GM18511 (cell line): ENCODE results near the gene CEACAM1.
"Not testable (repeated sequence)": the region's sequence is repeated elsewhere in the genome, so short reads cannot be mapped to it uniquely, and the experiment has no call there.

Source experiments
- ATAC-seq: cut with Tn5 transposase; IDR thresholded peaks from one replicate; pipeline ENCODE4 v1.9.1; 2021; ENCODE audit warnings: mild to moderate bottlenecking, moderate library complexity; ENCODE audit not compliant: unreplicated experiment

Gene CEACAM1

DNA sequence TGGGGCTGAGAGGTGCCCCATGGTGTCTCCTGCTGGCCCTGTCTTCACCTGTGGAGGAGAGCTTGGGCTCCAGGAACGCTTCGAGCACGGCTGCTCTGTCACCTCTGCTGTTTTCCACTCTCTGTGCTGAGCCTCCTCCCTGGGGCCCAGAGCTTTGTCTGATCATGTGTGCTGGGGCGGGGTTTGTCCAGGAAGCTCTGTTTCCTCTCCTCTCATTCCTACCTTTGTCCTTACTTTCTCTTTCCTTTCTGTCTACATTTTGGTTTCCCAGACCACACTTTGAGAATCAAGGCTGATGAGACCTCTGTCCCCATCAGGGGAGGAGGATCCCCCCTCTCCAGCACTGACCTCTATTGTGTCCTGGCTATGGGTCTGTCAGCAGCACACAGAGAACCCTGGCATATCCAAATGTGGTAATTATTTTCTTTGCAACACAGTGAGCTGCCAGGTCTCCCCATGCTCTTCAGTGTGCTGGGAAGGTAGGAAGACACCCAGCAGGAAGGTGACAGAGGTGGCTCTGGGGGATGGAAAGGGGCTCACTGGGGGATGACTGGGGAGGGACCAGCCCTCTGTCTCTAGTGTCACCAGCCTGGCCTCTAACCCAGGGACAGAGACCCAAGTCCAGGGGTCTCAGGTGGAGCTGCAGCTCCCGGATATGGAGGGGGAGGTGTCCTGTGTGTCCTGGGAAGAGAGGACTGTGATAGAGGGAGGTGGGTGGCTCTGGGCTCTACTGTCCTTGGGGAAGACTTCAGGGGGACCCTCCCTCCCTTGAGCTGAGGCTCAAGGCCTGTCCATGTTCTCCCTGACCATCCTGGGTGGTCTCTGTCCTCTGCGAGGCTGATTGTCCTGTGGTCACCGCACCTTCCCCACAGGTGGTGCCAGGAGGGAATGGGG, at the start of gene CEACAM1:
TSS of gene CEACAM1 (minus strand) at position 128 of the 894 bp plus-strand sequence. CDS start at position 21, 107 bp downstream.
- no peak for ATAC-seq

- no peak for ATAC-seq
Observed at GRCh38 chr19:42577016-42577415, 48.7 kb upstream of the CEACAM1 start.

DNA sequence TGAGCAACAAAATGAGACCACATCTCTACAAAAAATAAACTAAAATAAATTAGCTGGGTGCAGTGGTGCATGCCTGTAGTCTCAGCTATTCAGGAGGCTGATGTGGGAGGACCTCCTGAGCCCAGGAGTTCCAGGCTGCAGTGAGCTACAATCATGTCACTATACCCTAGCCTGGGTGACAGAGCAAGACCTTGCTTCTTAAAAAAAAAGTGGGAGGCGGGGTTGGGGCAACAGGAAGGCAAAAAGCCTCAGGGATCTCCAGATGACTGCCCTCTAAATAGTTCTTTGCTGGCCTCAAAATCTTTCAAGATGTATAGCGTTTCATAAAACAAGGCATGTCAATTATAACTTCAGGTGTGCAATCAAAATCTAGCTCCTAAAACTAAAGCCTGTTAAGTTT, 48.0 kb upstream of the CEACAM1 start:
- no peak for ATAC-seq

DNA sequence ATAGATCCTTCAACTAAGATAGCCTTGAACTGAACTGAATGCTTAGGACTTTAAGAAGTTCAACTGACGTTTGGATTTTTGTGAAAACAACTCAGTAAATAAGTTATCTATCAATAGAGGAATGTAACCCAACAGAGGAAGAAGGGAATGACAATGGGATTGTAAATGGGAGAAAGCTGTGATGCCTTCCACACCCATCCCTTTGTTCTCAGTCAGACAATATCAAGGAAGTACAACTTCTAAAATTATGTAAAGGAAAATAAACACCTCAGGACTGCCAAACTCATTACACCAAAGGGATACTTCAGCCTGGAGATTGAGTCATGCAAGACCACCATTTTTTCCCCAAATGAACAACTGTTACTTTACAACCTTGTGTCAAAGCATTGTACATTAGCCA, 45.4 kb upstream of the CEACAM1 start:
- ATAC-seq = no peak

DNA sequence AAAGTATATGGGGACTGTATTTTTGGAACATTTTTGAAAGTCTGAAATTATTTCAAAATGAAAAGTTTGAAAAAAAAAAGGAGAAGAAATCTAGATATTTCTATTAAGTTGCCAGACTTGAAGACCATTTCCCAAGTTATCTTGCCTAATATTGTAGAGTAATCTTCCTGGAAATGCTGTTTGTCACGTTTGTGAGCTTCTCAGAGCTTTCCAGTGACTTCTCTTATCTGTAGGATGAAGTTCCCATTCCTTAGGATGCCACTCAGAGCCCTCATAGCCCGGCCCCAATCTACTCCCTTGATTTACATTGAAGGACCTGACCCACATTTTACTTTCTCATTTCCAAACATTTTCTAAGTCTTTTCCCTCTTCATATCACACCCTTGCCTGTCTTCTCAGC, 42.8 kb upstream of the CEACAM1 start:
- ATAC-seq = no peak

- no peak for ATAC-seq
Observed at GRCh38 chr19:42569193-42569592, 40.9 kb upstream of the CEACAM1 start.

GRCh38 chr19:42568006-42568405, 39.7 kb upstream of the CEACAM1 start:
- ATAC-seq = no peak

DNA sequence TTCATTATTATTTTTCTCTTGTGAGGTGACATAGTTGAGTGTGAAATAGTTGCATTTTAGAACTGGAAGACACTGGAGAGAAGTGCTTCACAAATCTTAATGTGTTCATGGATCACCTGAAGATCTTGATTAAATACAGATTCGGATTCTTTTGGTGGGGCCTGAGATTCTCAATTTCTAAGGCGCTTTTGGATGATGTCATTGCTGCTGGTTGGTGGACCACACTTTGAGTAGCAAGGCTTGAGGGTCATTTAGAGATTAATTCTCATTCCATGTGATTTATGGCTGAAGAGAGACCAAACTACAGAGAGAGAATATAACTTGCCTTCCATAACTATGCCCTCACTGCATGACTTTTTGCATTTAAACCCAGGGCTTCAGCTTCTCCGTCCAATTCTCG, 39.3 kb upstream of the CEACAM1 start:
- no peak for ATAC-seq

DNA sequence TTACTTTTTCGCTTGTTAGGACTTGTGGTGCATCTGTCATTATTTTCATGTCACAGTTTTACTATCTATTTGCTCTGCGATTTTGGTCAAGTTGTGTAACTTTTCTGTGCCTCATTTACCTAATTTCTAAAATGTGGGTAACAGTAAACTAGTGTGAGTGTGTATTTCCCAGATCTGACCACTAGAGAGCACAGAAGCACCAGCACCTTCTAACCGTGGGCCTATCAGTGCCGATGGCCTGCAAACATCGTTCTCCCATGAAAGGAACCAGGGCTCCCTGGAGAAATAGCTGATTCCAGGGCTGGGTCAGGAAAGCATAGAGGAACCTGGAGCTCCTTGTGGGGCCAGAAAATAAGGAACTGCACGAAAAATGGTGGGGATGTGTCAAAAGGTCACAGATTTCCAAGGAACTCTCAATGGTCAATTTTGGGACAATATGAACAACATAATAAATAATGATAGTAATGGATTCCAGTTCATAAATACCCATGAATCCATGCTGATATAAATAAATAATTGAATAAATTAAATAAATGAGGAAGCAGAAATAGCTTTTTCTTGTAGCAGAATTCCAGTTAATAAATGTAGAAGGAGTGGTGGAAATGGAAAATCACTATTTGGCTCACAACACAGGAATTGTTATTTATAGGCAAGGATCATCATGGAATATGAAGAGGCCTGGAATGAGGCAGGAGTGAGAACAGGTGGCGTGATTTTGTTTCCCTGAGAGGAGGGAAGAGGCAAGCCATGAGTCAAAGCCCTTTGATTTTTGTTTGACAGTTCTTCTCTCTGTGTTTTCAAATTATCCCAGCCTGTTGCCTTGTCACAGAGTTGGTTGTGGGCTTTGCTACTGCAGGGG, 35.3 kb upstream of the CEACAM1 start:
- ATAC-seq = peak; percentile 59

GRCh38 chr19:42561512-42561911, 33.2 kb upstream of the CEACAM1 start:
- no peak for ATAC-seq

GRCh38 chr19:42560731-42561130, 32.5 kb upstream of the CEACAM1 start:
- ATAC-seq = no peak

DNA sequence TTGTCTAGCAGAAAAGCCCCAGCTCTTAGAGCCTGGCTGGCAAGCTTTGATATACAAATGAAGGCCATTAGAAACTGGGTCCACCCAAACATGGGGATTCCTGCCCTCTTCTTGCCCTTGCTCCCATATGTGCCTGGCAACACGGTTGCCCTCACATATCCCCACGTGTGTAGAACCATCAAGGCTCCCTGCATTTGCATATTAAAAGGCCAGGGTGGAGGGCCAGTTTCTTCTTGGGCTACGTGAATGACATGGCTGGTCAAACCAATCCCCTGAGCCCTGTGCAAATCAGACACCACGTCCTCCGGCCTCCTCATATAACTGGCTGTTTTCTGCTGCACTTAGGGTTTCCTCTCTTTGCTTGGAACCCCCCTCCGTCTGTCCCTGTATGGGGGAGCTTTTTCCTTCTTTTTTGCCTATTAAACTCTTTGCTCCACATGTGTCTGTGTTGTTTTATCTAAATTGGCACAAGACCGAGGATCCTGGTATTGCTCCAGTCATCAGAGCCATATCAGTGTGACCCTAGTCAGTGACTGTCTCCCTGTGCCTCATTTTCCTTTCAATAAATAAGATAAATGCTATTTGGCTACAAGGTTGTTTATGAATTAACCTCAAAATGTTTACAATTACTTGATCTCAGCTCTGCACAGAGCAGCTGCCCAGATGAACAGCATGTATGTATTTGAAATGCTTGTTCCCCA, 30.3 kb upstream of the CEACAM1 start:
- no peak for ATAC-seq

DNA sequence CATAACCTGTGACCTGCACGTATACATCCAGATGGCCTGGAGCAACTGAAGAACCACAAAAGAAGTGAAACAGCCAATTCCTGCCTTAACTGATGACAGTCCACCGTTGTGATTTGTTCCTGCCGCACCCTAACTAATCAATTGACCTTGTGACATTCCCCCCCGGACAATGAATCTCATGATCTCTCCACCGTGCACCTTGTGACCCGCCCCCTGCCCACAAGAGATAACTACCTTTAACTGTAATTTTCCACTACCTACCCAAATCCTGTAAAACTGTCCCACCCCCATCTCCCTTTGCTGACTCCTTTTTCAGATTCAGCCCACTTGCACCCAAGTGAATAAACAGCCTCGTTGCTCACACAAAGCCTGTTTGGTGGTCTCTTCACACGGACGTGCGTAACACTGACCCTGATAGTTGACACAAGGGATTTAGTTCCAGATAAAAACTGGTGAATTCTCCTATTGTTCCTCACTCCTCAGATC, 29.1 kb upstream of the CEACAM1 start:
- not testable (repeated sequence) for ATAC-seq

DNA sequence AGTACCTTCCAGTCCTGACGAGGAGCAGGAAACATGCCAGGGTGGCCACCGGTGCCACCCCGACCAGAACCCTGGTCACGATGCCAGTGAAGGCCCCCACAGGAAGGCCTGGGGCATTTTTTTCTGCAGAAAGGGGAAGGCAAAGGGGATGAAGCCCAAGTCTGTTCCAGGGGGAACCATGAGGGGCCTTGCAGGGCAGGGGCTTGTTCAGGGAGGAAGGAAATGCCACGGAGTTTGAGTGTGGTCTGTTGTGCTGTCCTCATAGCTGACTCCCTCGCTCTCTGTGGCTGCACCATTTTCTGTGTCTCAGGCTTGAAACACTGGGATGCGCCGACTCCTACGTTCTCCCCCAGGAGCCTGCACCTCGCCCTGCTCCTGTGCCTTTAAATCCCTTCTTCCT, 27.5 kb upstream of the CEACAM1 start:
- no peak for ATAC-seq

DNA sequence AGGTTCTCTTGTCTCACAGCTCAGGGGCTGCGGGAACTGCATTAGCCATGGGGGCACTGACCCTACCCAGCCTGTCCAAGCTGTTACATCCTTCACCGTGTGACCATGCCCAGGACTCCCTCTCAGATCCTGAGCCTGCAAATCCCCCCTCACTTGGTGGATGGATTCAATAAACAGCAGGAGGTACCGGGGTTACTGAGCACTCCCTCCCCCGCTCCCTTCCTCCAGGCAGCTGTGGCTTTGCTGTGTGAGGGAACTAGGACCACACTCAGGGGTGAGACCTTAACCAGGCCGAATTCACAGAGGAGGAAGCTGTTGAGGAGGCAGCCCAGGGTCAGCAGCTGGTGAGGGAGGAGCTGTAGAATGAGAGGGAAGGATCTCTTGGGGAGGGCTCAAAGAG, 27.0 kb upstream of the CEACAM1 start:
- no peak for ATAC-seq

GRCh38 chr19:42554046-42554575, 25.8 kb upstream of the CEACAM1 start:
- ATAC-seq = no peak

- ATAC-seq = no peak
Observed at GRCh38 chr19:42553292-42554045, 25.2 kb upstream of the CEACAM1 start.

DNA sequence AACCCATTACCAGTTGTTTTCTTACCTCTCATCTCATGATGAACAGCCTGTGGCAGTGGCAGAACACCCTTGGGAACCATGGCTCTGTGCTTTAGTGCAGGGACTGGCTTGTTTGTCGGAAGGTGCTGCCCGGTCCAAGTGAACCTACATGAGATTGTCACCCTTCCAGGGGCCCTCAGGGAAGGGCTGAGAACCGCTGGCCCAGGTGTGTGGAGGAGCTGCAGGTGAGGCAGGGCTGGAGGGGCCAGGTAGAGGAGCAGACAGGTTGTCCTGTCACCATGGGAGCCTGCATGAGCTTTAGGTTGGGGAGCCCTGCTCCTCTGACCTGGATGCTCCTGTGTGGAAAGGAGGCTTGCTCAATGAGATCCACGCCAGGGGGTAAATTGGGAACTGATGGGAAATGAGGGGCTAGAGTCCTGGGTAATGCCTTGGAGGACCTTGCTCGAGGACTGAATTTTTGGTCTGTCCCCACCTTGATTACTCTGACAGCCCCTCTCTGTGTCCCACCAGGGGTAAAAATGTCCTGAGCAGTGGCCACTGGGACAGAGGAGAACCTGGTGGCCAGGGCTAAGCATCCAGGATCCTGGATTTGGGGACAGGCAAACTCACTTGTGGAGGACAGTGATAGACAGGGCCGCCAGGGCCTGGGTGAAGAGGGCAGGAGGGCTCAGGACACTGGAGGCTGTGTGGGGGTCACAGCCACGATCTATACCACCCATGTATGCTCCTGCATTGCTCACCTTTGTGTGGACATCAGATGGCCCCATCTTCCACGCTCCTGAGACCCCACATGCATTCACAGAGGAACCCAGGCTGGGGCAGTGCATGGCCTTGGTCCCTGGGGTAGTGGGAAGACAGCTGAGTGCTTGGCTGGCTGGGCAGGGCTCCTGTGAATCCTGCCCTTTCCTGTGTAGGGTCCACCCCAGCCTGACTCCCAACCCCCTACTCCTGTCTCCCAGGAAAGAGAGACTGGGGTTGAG, 24.1 kb upstream of the CEACAM1 start:
- no peak for ATAC-seq

DNA sequence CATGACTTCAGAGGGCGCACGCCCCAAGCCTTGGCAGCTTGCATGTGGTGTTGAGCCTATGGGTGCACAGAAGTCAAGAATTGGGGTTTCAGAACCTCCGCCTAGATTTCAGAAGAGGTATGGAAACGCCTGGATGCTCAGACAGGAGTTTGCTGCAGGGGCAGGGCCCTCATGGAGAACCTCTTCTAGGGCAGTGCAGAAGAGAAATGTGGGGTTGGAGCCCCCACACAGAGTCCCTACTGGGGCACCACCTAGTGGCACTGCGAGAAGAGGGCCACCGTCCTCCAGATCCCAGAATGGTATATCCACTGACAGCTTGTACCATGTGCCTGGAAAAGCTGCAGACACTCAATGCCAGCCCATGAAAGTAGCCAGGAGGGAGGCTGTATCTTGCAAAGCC, 22.2 kb upstream of the CEACAM1 start:
- ATAC-seq = not testable (repeated sequence)
